GM18519 (cell line): Measurements from ENCODE around the gene RORB.

ENCODE experiments used
- ATAC-seq: cut with Tn5 transposase; IDR thresholded peaks from one replicate; pipeline ENCODE4 v1.9.1; 2021; ENCODE audit warnings: mild to moderate bottlenecking, moderate library complexity; ENCODE audit not compliant: unreplicated experiment, low FRiP score

The RORB gene

GRCh38 chr9:74577956-74578355 is 80.8 kb downstream of the RORB start:
- no peak for ATAC-seq

- no peak for ATAC-seq
These were observed 92.4 kb downstream of the RORB start for GRCh38 chr9:74589576-74589975.

GRCh38 chr9:74595286-74595685 is 98.2 kb downstream of the RORB start:
- no peak for ATAC-seq

GRCh38 chr9:74598874-74599273 is 101.7 kb downstream of the RORB start:
- no peak for ATAC-seq

GRCh38 chr9:74609671-74610405 is 112.7 kb downstream of the RORB start:
- ATAC-seq = no peak

GRCh38 chr9:74610523-74611061 is 113.5 kb downstream of the RORB start:
- no peak for ATAC-seq

GRCh38 chr9:74630228-74630627 is 133.1 kb downstream of the RORB start:
- no peak for ATAC-seq

GRCh38 chr9:74639112-74639511 is 142.0 kb downstream of the RORB start:
- ATAC-seq = no peak

GRCh38 chr9:74642376-74642775 is 145.2 kb downstream of the RORB start:
- no peak for ATAC-seq

- ATAC-seq = no peak
These were observed 146.3 kb downstream of the RORB start for GRCh38 chr9:74643303-74643923.

GRCh38 chr9:74644023-74644422 is 146.9 kb downstream of the RORB start:
- no peak for ATAC-seq

- peak; percentile 63 for ATAC-seq
These were observed 148.0 kb downstream of the RORB start for GRCh38 chr9:74645007-74645639.

- no peak for ATAC-seq
These were observed 156.4 kb downstream of the RORB start for GRCh38 chr9:74653410-74654080.

GRCh38 chr9:74662674-74663073 is 165.5 kb downstream of the RORB start:
- ATAC-seq = no peak

GRCh38 chr9:74663439-74663838 is 166.3 kb downstream of the RORB start:
- no peak for ATAC-seq

- ATAC-seq = no peak
These were observed 169.6 kb downstream of the RORB start for GRCh38 chr9:74666625-74667316.

- no peak for ATAC-seq
These were observed 175.1 kb downstream of the RORB start for GRCh38 chr9:74672237-74672636.

- no peak for ATAC-seq
These were observed 176.9 kb downstream of the RORB start for GRCh38 chr9:74674077-74674476.

- no peak for ATAC-seq
These were observed 184.8 kb downstream of the RORB start for GRCh38 chr9:74681906-74682305.

GRCh38 chr9:74683322-74683721 is 186.2 kb downstream of the RORB start:
- no peak for ATAC-seq
